Subcutaneous preadipocyte (primary cell): ENCODE data around the gene CASP8. TPM values are rescaled to one million over a fixed set of nuclear protein-coding genes. Genes with fewer than 3 reads are reported as not detected.

ENCODE experiments used
- small RNA-seq: library from RNA; depleted of rRNA; stranded (forward); fragments of <200 nt; gene quantifications from one replicate; pipeline ENCODE3, GENCODE V24; 2012
- total RNA-seq: library from RNA; depleted of rRNA; stranded (reverse); fragments of >200 nt; gene quantifications from 2 replicates; pipeline ENCODE4 v1.2.3, GENCODE V29; 2012

CASP8 gene
- 18.4 and 26.6 TPM in 2 replicates for total RNA-seq

DNA sequence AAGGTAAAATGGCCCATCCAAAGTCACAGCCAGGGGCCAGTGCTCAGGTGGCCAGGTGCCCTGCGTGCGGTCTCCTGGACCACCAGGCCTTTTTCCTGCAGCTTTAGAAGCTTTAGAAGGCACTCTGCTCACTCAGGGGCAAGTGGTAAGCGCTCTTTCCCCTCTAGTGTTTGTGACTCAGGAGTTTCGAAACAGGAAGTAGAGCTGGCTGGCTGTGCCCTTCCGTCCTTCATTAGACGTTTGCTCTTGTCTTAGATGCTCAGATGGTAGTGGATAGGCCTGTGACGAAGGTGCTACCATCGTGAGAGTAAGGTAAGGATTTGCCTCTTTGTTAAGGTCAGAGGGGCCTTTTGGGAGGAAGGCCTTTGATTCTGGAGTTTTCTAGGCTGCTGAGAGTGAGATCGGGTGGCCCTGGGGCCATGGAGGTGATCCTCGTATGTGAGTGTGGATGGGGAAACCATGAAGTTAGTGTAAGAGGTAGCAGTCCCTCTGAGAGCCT, at the start of gene CASP8:
Gene CASP8, plus strand, starts transcription at position 235 of the 499 bp plus-strand sequence. CDS start 5,951 bp downstream, outside the sequence.

Small RNA genes within 50 kb of the gene (small RNA-seq; reads per million reads assigned to genes)
- not detected for gene MTND4LP13

Other genes starting within 250 kb of the CASP8 start
- 6.2 and 8.2 TPM in 2 replicates for gene HYCC2, start 188.9 kb upstream of the CASP8 start, total RNA-seq
- 40.8 and 45.5 TPM in 2 replicates for gene NDUFB3, start 188.5 kb upstream of the CASP8 start, total RNA-seq
- gene CFLAR, start 144.4 kb upstream of the CASP8 start, total RNA-seq: 61.2 and 76.4 TPM in 2 replicates
- gene CASP10, start 77.4 kb upstream of the CASP8 start, total RNA-seq: 5.1 and 7.4 TPM in 2 replicates
- gene FLACC1, start 96.8 kb downstream of the CASP8 start, total RNA-seq: 1.4 and 1.5 TPM in 2 replicates
- 37.5 and 43.8 TPM in 2 replicates for gene TRAK2, start 190.9 kb downstream of the CASP8 start, total RNA-seq
- gene STRADB, start 191.2 kb downstream of the CASP8 start, total RNA-seq: 35.3 and 49.5 TPM in 2 replicates